GM23248 (cell line): ENCODE data around the gene CKM. TPM values are rescaled to one million over a fixed set of nuclear protein-coding genes. Genes with fewer than 3 reads are reported as not detected.
A peak's percentile ranks its signal among the peaks of the same experiment; 100 is the strongest.

Experiments used
- DNase-seq: peaks from one replicate; pipeline ENCODE4 v3.0.0-alpha.2; 2015
- H2AFZ ChIP-seq: fragments of 200-600 bp; sonication (generic); 2 replicates; pipeline ENCODE4 v1.6.1; 2016; ENCODE audit warnings: antibody characterized with exemption
- H3F3A ChIP-seq: fragments of 200-600 bp; sonication (generic); 2 replicates; pipeline ENCODE4 v1.6.1; 2016; ENCODE audit warnings: mild to moderate bottlenecking, antibody characterized with exemption, mixed run types; ENCODE audit not compliant: insufficient read depth
- H3K27ac ChIP-seq: fragments of 200-600 bp; sonication (generic); 2 replicates; pipeline ENCODE4 v1.5.1; 2016; ENCODE audit warnings: mild to moderate bottlenecking
- H3K27me3 ChIP-seq: fragments of 200-600 bp; sonication (generic); replicated peaks from 2 replicates; pipeline ENCODE4 v1.6.1; 2016; ENCODE audit warnings: mild to moderate bottlenecking; ENCODE audit not compliant: insufficient read depth
- H3K36me3 ChIP-seq: fragments of 200-600 bp; sonication (generic); 2 replicates; pipeline ENCODE4 v1.6.1; 2016; ENCODE audit warnings: low read depth, mild to moderate bottlenecking
- H3K4me1 ChIP-seq: fragments of 200-600 bp; sonication (generic); 2 replicates; pipeline ENCODE4 v1.6.1; 2016; ENCODE audit warnings: mild to moderate bottlenecking; ENCODE audit not compliant: insufficient read depth
- H3K4me2 ChIP-seq: fragments of 200-600 bp; sonication (generic); one replicate; pipeline ENCODE4 v1.6.1; 2016; ENCODE audit warnings: mild to moderate bottlenecking; ENCODE audit not compliant: unreplicated experiment
- H3K4me3 ChIP-seq: fragments of 200-600 bp; sonication (generic); 2 replicates; pipeline ENCODE4 v1.5.1; 2016; ENCODE audit warnings: mild to moderate bottlenecking
- H3K79me2 ChIP-seq: fragments of 200-600 bp; sonication (generic); 2 replicates; pipeline ENCODE4 v1.6.1; 2016; ENCODE audit warnings: mild to moderate bottlenecking; ENCODE audit not compliant: insufficient read depth
- H3K9ac ChIP-seq: fragments of 200-600 bp; sonication (generic); 2 replicates; pipeline ENCODE4 v1.6.1; 2016; ENCODE audit warnings: mild to moderate bottlenecking
- H3K9me2 ChIP-seq: fragments of 200-600 bp; sonication (generic); 2 replicates; pipeline ENCODE4 v1.6.1; 2016; ENCODE audit warnings: mixed run types, mild to moderate bottlenecking, moderate library complexity; ENCODE audit not compliant: insufficient read depth
- H3K9me3 ChIP-seq: fragments of 200-600 bp; sonication (generic); one replicate; pipeline ENCODE4 v1.6.1; 2017; ENCODE audit warnings: low read depth
- H4K20me1 ChIP-seq: fragments of 200-600 bp; sonication (generic); 2 replicates; pipeline ENCODE4 v1.6.0; 2016; ENCODE audit not compliant: insufficient read depth
- EZH2 ChIP-seq: fragments of 200-600 bp; sonication (generic); IDR thresholded peaks from 2 replicates; pipeline ENCODE4 v1.6.1; 2018; ENCODE audit warnings: antibody characterized with exemption, mild to moderate bottlenecking; ENCODE audit not compliant: insufficient read depth, poor library complexity, severe bottlenecking
- EZH2phosphoT487 ChIP-seq: fragments of 200-600 bp; sonication (generic); IDR thresholded peaks from 2 replicates; pipeline ENCODE4 v1.6.1; 2018; ENCODE audit warnings: antibody characterized with exemption, moderate library complexity, mild to moderate bottlenecking, low read depth; ENCODE audit not compliant: insufficient read depth
- WGBS, 2 experiments: methylation state at CpG; one replicate each; pipeline ENCODE4 v1.1.6; 2015 to 2017; ENCODE audit warnings: low lambda C conversion rate in 2 of 2, low coverage in 1 of 2; ENCODE audit errors: missing lambda C conversion rate in 2 of 2; 5-methylcytosine and 5-hydroxymethylcytosine counted together
- in situ Hi-C: fragments of 300-500 bp; cut with MboI; formaldehyde crosslinking; loops from 2 replicates; pipeline ENCODE4 v1.15.0; 2020
- polyA plus RNA-seq: library from polyadenylated mRNA; unstranded; fragments of >200 nt; fragmentation: Nextera tagmentation; extraction: Ambion mirVana; gene quantifications from 2 replicates; pipeline ENCODE4 v1.2.1, GENCODE V29; 2016
- total RNA-seq: library from RNA; depleted of rRNA; stranded (reverse); fragments of >200 nt; shearing (Covaris generic); gene quantifications from 2 replicates; pipeline ENCODE4 v1.2.3, GENCODE V29; 2014

The CKM gene
- total and polyA plus RNA-seq, 2 experiments from 2014 or later = not detected

GRCh38 chr19:45306518-45307027, 16.1 kb downstream of the CKM start:
- in situ Hi-C loops = no loop called here

GRCh38 chr19:45306040-45306439, 16.6 kb downstream of the CKM start:
- no peak overlapping the region for H3K27ac ChIP-seq
- peaks cover 8% of the 10 kb centered on the region for H3F3A ChIP-seq
- H3K9me3 ChIP-seq = no peaks in the 10 kb centered on the region
- 51 to 53% methylated on average over 9 of the region's 9 CpGs for WGBS, 2 experiments
- H3K4me1 ChIP-seq = no peaks in the 10 kb centered on the region
- no peaks in the 10 kb centered on the region for H3K36me3 ChIP-seq
- in situ Hi-C loops = no loop called here
- H3K4me2 ChIP-seq = no peak overlapping the region
- TF ChIP-seq EZH2 (no peak), EZH2phosphoT487 (no peak)
- no peak overlapping the region for H3K9ac ChIP-seq
- H3K27me3 ChIP-seq = no peaks in the 10 kb centered on the region
- H2AFZ ChIP-seq = no peak overlapping the region
- no peaks in the 10 kb centered on the region for H3K79me2 ChIP-seq
- H3K4me3 ChIP-seq = no peak overlapping the region
- H3K9me2 ChIP-seq = no peaks in the 10 kb centered on the region
- DNase-seq = peak; percentile 29
- H4K20me1 ChIP-seq = no peaks in the 10 kb centered on the region

More at GRCh38 chr19:45306518-45307027, 16.1 kb downstream of the CKM start:
- Histone ChIP-seq H3K4me3 (no peak overlapping the region), H3K9ac (no peak overlapping the region), H3K9me3 (no peaks in the 10 kb centered on the region), H3K9me2 (no peaks in the 10 kb centered on the region), H3K79me2 (no peaks in the 10 kb centered on the region), H2AFZ (no peak overlapping the region), H3K27me3 (no peaks in the 10 kb centered on the region), H4K20me1 (no peaks in the 10 kb centered on the region), H3F3A (peaks cover 8% of the 10 kb centered on the region), H3K4me1 (no peaks in the 10 kb centered on the region), H3K27ac (no peak overlapping the region), H3K36me3 (no peaks in the 10 kb centered on the region), H3K4me2 (no peak overlapping the region)
- DNase-seq = no peak
- TF ChIP-seq EZH2 (no peak), EZH2phosphoT487 (no peak)
- 54 to 58% methylated on average over 17 to 18 of the region's 18 CpGs for WGBS, 2 experiments

GRCh38 chr19:45305421-45305820, 17.3 kb downstream of the CKM start:
- in situ Hi-C loops = no loop called here
- no peak for DNase-seq
- H2AFZ ChIP-seq = no peak overlapping the region

GRCh38 chr19:45305007-45305406, 17.7 kb downstream of the CKM start:
- Histone ChIP-seq H3K36me3 (no peaks in the 10 kb centered on the region), H3K9ac (no peak overlapping the region), H3K27ac (no peak overlapping the region), H3K79me2 (no peaks in the 10 kb centered on the region), H4K20me1 (no peaks in the 10 kb centered on the region), H3F3A (peaks cover 8% of the 10 kb centered on the region), H3K27me3 (no peaks in the 10 kb centered on the region), H3K9me3 (no peaks in the 10 kb centered on the region), H2AFZ (no peak overlapping the region), H3K9me2 (no peaks in the 10 kb centered on the region), H3K4me3 (no peak overlapping the region), H3K4me1 (no peaks in the 10 kb centered on the region), H3K4me2 (no peak overlapping the region)
- no peak for DNase-seq
- no peak for TF ChIP-seq EZH2phosphoT487
- TF ChIP-seq EZH2 = no peak
- WGBS, 2 experiments = 51 to 52% methylated on average over 4 of the region's 4 CpGs
- in situ Hi-C loops = no loop called here

More at GRCh38 chr19:45305421-45305820, 17.3 kb downstream of the CKM start:
- H3K9ac ChIP-seq = no peak overlapping the region
- no peaks in the 10 kb centered on the region for H3K36me3 ChIP-seq
- WGBS, 2 experiments = 2 to 3% methylated on average over 5 of the region's 5 CpGs
- H3K4me3 ChIP-seq = no peak overlapping the region
- no peak overlapping the region for H3K4me2 ChIP-seq
- H3K27me3 ChIP-seq = no peaks in the 10 kb centered on the region
- H3K9me2 ChIP-seq = no peaks in the 10 kb centered on the region
- no peak for TF ChIP-seq EZH2phosphoT487
- TF ChIP-seq EZH2 = no peak
- no peak overlapping the region for H3K27ac ChIP-seq
- H3K4me1 ChIP-seq = no peaks in the 10 kb centered on the region
- peaks cover 8% of the 10 kb centered on the region for H3F3A ChIP-seq
- H3K9me3 ChIP-seq = no peaks in the 10 kb centered on the region
- no peaks in the 10 kb centered on the region for H3K79me2 ChIP-seq
- no peaks in the 10 kb centered on the region for H4K20me1 ChIP-seq

GRCh38 chr19:45304141-45304926, 18.3 kb downstream of the CKM start:
- H3K9me3 ChIP-seq = no peaks in the 10 kb centered on the region
- in situ Hi-C loops = no loop called here

More at GRCh38 chr19:45304141-45304926, 18.3 kb downstream of the CKM start:
- Histone ChIP-seq H3K4me2 (no peak overlapping the region), H3F3A (peaks cover 8% of the 10 kb centered on the region), H3K27me3 (no peaks in the 10 kb centered on the region), H3K79me2 (no peaks in the 10 kb centered on the region), H3K4me1 (no peaks in the 10 kb centered on the region), H3K9ac (no peak overlapping the region), H2AFZ (no peak overlapping the region), H3K4me3 (no peak overlapping the region), H3K9me2 (no peaks in the 10 kb centered on the region), H3K27ac (no peak overlapping the region), H4K20me1 (no peaks in the 10 kb centered on the region), H3K36me3 (no peaks in the 10 kb centered on the region)
- 56 to 60% methylated on average over 4 of the region's 4 CpGs for WGBS, 2 experiments
- DNase-seq = no peak
- no peak for TF ChIP-seq EZH2
- TF ChIP-seq EZH2phosphoT487 = no peak
